HepG2 (cell line): ENCODE data around the gene EEF1AKMT4. TPM values are rescaled to one million over a fixed set of nuclear protein-coding genes. Genes with fewer than 3 reads are reported as not detected.
A peak's percentile ranks its signal among the peaks of the same experiment; 100 is the strongest.

ENCODE experiments used
- ELF1 ChIP-seq: sonication (generic); formaldehyde crosslinking; IDR thresholded peaks from 2 replicates; pipeline ENCODE4 v1.4.0; 2020; ENCODE audit warnings: missing genetic modification reagents
- FOXA3 ChIP-seq: IDR thresholded peaks from 2 replicates; pipeline ENCODE4 v1.6.1; 2016; ENCODE audit warnings: missing genetic modification reagents, missing compliant biosample characterization
- HNF4G ChIP-seq, 2 experiments: sonication (generic) in 1 of 2; formaldehyde crosslinking in 1 of 2; IDR thresholded peaks; 2 replicates each; pipeline versions ENCODE4 v1.4.0 to v1.6.1; 2011 to 2020; ENCODE audit warnings: borderline replicate concordance in 2 of 2, low read depth in 2 of 2, mild to moderate bottlenecking in 2 of 2, low read length in 1 of 2, missing genetic modification reagents in 1 of 2, moderate library complexity in 1 of 2
- IRF2 ChIP-seq: IDR thresholded peaks from 2 replicates; pipeline ENCODE4 v1.6.1; 2018; ENCODE audit warnings: missing genetic modification reagents, missing compliant biosample characterization
- MLLT10 ChIP-seq: sonication (generic); formaldehyde crosslinking; IDR thresholded peaks from 2 replicates; pipeline ENCODE4 v1.4.0; 2020; ENCODE audit warnings: missing genetic modification reagents
- NAIF1 ChIP-seq: sonication (generic); formaldehyde crosslinking; IDR thresholded peaks from 2 replicates; pipeline ENCODE4 v1.5.0; 2020; ENCODE audit warnings: mild to moderate bottlenecking, missing genetic modification reagents, borderline replicate concordance
- POLR2G ChIP-seq: fragments of 200-400 bp; formaldehyde crosslinking; IDR thresholded peaks from 2 replicates; pipeline ENCODE4 v1.6.1; 2018; ENCODE audit warnings: mild to moderate bottlenecking, low read depth, low read length, moderate library complexity
- SMC3 ChIP-seq: IDR thresholded peaks from 2 replicates; pipeline ENCODE4 v1.6.1; 2011; ENCODE audit warnings: low read length, improper control_type of control experiment
- SNAI1 ChIP-seq: sonication (generic); formaldehyde crosslinking; IDR thresholded peaks from 2 replicates; pipeline ENCODE4 v1.5.0; 2020; ENCODE audit warnings: mild to moderate bottlenecking, missing genetic modification reagents, borderline replicate concordance
- SUZ12 ChIP-seq: fragments of 150-350 bp; IDR thresholded peaks from 2 replicates; pipeline ENCODE4 v1.6.1; 2014; ENCODE audit warnings: low read depth, low read length
- ZNF10 ChIP-seq: sonication (generic); formaldehyde crosslinking; IDR thresholded peaks from 2 replicates; pipeline ENCODE4 v1.4.0; 2020; ENCODE audit warnings: mild to moderate bottlenecking, low read depth, missing genetic modification reagents, borderline replicate concordance
- ZNF24 ChIP-seq: fragments of 450-650 bp; IDR thresholded peaks from 2 replicates; pipeline ENCODE4 v1.6.1; 2017; ENCODE audit warnings: antibody characterized with exemption, mild to moderate bottlenecking
- ZNF274 ChIP-seq: sonication (generic); formaldehyde crosslinking; IDR thresholded peaks from 2 replicates; pipeline ENCODE4 v1.5.1; 2020; ENCODE audit warnings: mild to moderate bottlenecking, missing genetic modification reagents
- ZNF709 ChIP-seq: sonication (generic); formaldehyde crosslinking; IDR thresholded peaks from 2 replicates; pipeline ENCODE4 v1.5.0; 2020; ENCODE audit warnings: mild to moderate bottlenecking, missing genetic modification reagents
- ZNF788 ChIP-seq: sonication (generic); formaldehyde crosslinking; IDR thresholded peaks from 2 replicates; pipeline ENCODE4 v1.5.0; 2020; ENCODE audit warnings: mild to moderate bottlenecking, missing genetic modification reagents, borderline replicate concordance
- ZNF792 ChIP-seq: IDR thresholded peaks from 2 replicates; pipeline ENCODE4 v1.6.1; 2016
- polyA plus RNA-seq, 8 experiments: library from polyadenylated mRNA; depleted of rRNA in 3 of 8; stranded (reverse) in 7 of 8; unstranded in 1 of 8; fragments of >200 nt; fragmentation: Illumina TruSeq in 4 of 8; extraction: Trizol in 4 of 8; gene quantifications; 2 replicates each; pipeline versions ENCODE4 v1.2.1 to v1.2.3, GENCODE V29; 2011 to 2016; ENCODE audit warnings: low read depth in 4 of 8, missing spikeins in 1 of 8, mixed read lengths in 1 of 8; ENCODE audit not compliant: insufficient read depth in 1 of 8
- total RNA-seq, 5 experiments: library from RNA; depleted of rRNA; stranded (reverse); fragments of >200 nt; fragmentation: Illumina TruSeq; extraction: Trizol; gene quantifications; 2 replicates each; pipeline ENCODE4 v1.2.3, GENCODE V29; 2016; ENCODE audit warnings: low read depth in 1 of 5
- TF ChIP-seq, protein P1 (sequence below): sonication (generic); formaldehyde crosslinking; IDR thresholded peaks from 2 replicates; pipeline ENCODE4 v1.5.0; 2020; ENCODE audit warnings: mild to moderate bottlenecking, missing genetic modification reagents, borderline replicate concordance
- TF ChIP-seq, protein P2 (sequence below): sonication (generic); formaldehyde crosslinking; IDR thresholded peaks from 2 replicates; pipeline ENCODE4 v1.4.0; 2020; ENCODE audit warnings: missing genetic modification reagents
- TF ChIP-seq, protein P3 (sequence below): IDR thresholded peaks from 2 replicates; pipeline ENCODE4 v1.6.1; 2016; ENCODE audit warnings: low read depth, control low read depth

Gene EEF1AKMT4
- total and polyA plus RNA-seq, 2 of the 13 experiments (the other 11 are each of a cell fraction or from before 2014, with no cell fraction given): 13.1 to 15.8 TPM

DNA sequence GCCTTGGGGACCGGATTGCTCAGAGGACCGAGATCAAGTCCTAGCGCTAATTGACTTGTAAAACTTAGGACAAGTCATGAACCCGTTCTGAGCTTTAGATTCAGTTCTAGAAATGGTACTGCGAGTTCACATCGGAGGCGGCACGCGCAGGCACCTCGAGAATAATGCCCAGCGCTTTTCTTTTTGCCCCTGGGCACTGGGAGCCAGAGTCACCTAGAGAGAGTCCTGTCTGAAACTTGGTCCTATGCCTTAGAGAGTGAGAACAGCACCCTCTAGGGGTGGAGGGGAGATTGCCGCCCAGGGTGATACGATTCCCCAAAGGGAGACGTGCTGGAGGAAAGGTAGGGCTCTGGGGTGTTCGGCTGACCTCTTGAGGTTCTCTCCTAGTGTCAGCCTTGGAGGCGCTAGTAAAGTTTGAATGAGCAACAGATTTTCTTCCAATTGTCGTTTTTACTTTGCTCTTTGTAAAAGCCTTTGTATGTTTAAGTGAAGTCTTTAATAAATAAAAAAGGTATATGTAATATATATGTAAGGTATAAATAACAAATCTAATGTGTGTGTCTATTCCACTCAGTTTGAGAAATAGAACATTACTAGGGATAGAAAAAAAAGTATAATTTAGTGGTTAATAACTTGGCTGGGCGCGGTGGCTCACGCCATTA is 826 bp downstream of the EEF1AKMT4 start (continued):
- TF ChIP-seq, protein P1, sequence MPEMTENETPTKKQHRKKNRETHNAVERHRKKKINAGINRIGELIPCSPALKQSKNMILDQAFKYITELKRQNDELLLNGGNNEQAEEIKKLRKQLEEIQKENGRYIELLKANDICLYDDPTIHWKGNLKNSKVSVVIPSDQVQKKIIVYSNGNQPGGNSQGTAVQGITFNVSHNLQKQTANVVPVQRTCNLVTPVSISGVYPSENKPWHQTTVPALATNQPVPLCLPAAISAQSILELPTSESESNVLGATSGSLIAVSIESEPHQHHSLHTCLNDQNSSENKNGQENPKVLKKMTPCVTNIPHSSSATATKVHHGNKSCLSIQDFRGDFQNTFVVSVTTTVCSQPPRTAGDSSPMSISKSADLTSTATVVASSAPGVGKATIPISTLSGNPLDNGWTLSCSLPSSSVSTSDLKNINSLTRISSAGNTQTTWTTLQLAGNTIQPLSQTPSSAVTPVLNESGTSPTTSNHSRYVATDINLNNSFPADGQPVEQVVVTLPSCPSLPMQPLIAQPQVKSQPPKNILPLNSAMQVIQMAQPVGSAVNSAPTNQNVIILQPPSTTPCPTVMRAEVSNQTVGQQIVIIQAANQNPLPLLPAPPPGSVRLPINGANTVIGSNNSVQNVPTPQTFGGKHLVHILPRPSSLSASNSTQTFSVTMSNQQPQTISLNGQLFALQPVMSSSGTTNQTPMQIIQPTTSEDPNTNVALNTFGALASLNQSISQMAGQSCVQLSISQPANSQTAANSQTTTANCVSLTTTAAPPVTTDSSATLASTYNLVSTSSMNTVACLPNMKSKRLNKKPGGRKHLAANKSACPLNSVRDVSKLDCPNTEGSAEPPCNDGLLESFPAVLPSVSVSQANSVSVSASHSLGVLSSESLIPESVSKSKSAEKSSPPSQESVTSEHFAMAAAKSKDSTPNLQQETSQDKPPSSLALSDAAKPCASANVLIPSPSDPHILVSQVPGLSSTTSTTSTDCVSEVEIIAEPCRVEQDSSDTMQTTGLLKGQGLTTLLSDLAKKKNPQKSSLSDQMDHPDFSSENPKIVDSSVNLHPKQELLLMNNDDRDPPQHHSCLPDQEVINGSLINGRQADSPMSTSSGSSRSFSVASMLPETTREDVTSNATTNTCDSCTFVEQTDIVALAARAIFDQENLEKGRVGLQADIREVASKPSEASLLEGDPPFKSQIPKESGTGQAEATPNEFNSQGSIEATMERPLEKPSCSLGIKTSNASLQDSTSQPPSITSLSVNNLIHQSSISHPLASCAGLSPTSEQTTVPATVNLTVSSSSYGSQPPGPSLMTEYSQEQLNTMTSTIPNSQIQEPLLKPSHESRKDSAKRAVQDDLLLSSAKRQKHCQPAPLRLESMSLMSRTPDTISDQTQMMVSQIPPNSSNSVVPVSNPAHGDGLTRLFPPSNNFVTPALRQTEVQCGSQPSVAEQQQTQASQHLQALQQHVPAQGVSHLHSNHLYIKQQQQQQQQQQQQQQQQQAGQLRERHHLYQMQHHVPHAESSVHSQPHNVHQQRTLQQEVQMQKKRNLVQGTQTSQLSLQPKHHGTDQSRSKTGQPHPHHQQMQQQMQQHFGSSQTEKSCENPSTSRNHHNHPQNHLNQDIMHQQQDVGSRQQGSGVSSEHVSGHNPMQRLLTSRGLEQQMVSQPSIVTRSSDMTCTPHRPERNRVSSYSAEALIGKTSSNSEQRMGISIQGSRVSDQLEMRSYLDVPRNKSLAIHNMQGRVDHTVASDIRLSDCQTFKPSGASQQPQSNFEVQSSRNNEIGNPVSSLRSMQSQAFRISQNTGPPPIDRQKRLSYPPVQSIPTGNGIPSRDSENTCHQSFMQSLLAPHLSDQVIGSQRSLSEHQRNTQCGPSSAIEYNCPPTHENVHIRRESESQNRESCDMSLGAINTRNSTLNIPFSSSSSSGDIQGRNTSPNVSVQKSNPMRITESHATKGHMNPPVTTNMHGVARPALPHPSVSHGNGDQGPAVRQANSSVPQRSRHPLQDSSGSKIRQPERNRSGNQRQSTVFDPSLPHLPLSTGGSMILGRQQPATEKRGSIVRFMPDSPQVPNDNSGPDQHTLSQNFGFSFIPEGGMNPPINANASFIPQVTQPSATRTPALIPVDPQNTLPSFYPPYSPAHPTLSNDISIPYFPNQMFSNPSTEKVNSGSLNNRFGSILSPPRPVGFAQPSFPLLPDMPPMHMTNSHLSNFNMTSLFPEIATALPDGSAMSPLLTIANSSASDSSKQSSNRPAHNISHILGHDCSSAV: no peak
- no peak; the same call in 1 of the 2 replicates for TF ChIP-seq ELF1
- no peak for TF ChIP-seq POLR2G
- TF ChIP-seq NAIF1: no peak
- peak; percentile 54 for TF ChIP-seq SMC3
- no peak for TF ChIP-seq SUZ12
- TF ChIP-seq MLLT10: no peak
- TF ChIP-seq, protein P2, sequence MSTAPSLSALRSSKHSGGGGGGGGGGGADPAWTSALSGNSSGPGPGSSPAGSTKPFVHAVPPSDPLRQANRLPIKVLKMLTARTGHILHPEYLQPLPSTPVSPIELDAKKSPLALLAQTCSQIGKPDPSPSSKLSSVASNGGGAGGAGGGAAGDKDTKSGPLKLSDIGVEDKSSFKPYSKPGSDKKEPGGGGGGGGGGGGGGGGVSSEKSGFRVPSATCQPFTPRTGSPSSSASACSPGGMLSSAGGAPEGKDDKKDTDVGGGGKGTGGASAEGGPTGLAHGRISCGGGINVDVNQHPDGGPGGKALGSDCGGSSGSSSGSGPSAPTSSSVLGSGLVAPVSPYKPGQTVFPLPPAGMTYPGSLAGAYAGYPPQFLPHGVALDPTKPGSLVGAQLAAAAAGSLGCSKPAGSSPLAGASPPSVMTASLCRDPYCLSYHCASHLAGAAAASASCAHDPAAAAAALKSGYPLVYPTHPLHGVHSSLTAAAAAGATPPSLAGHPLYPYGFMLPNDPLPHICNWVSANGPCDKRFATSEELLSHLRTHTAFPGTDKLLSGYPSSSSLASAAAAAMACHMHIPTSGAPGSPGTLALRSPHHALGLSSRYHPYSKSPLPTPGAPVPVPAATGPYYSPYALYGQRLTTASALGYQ: 0 out of 2 replicates have a peak, but pooled peaks have one; percentile 6
- TF ChIP-seq IRF2: peak; percentile 2; the same call in 1 of the 2 replicates
- TF ChIP-seq HNF4G (IDR thresholded peaks at IDR 0.05; ENCODE audit: borderline replicate concordance, low read depth, low read length): no peak
- no peak for TF ChIP-seq HNF4G (CRISPR knock-in tag; IDR thresholded peaks at IDR 0.05; ENCODE audit: borderline replicate concordance, low read depth)
- TF ChIP-seq FOXA3 (CRISPR knock-in tag): no peak
- TF ChIP-seq ZNF24: no peak
- TF ChIP-seq ZNF10 (CRISPR knock-in tag): no peak
- peak; percentile 60; the same call in 1 of the 2 replicates for TF ChIP-seq ZNF788
- TF ChIP-seq ZNF792 (CRISPR knock-in tag): 0 out of 2 replicates have a peak, but pooled peaks have one; percentile 15
- TF ChIP-seq, protein P3, sequence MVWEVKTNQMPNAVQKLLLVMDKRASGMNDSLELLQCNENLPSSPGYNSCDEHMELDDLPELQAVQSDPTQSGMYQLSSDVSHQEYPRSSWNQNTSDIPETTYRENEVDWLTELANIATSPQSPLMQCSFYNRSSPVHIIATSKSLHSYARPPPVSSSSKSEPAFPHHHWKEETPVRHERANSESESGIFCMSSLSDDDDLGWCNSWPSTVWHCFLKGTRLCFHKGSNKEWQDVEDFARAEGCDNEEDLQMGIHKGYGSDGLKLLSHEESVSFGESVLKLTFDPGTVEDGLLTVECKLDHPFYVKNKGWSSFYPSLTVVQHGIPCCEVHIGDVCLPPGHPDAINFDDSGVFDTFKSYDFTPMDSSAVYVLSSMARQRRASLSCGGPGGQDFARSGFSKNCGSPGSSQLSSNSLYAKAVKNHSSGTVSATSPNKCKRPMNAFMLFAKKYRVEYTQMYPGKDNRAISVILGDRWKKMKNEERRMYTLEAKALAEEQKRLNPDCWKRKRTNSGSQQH (CRISPR knock-in tag): 0 out of 2 replicates have a peak, but pooled peaks have one; percentile 66
- no peak for TF ChIP-seq ZNF709 (CRISPR knock-in tag)
- no peak for TF ChIP-seq SNAI1
- TF ChIP-seq ZNF274 (CRISPR knock-in tag): no peak
